ENCODE measurements around the gene SLC25A1. TPM values are rescaled to one million over a fixed set of nuclear protein-coding genes. Genes with fewer than 3 reads are reported as not detected.
A peak's percentile ranks its signal among the peaks of the same experiment; 100 is the strongest.

Gene SLC25A1
- total and polyA plus RNA-seq, 2 experiments from 2014 or later, result 141 to 242 TPM

DNA sequence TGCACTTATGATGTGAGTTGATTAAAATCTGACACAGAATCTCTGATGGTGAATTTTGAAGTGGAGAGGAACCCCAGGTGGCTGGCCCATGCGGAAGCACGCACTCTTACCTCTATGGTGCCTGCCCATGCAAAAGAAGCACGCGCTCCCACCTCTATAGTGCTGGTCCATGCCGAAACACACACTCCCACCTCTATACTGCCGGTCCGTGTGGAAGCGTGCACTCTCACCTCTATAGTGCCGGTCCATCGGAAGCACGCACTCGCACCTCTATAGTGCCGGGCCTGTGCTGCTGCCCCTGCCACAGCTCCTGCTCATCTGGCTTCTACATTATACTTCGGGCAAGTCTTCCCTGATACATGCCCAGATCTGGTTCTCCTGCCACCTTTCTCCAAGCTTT is 36.8 kb upstream of the SLC25A1 start:
- DNase-seq (ENCODE audit: low spot score) (no peak), ATAC-seq (no peak)
- Mint-ChIP-seq H3K36me3 (ENCODE audit: low read depth) (peaks cover 15% of the 10 kb centered on the region; the same call in 2 of the 3 replicates), H3K27me3 (ENCODE audit: insufficient read depth, low read depth, poor library complexity) (peaks cover 6% of the 10 kb centered on the region), H3K4me1 (peaks cover 55% of the 10 kb centered on the region), H3K27ac (peak overlapping the region; percentile 5; the same call in 1 of the 2 replicates), H3K9me3 (no peaks in the 10 kb centered on the region; the same call in 2 of the 3 replicates), H3K4me3 (no peak overlapping the region)
- Histone ChIP-seq H3K4me2 (no peak overlapping the region), H2AFZ (no peak overlapping the region), H3K27me3 (ENCODE audit: insufficient read depth) (no peaks in the 10 kb centered on the region), H3F3A (replicated peaks; ENCODE audit: low read depth) (no peaks in the 10 kb centered on the region), H3K27ac (ENCODE audit: low read depth) (no peak overlapping the region), H3K9me2 (ENCODE audit: insufficient read depth) (no peaks in the 10 kb centered on the region), H3K4me1 (ENCODE audit: insufficient read depth) (peaks cover 29% of the 10 kb centered on the region), H3K4me3 (no peak overlapping the region), H3K79me2 (replicated peaks; ENCODE audit: insufficient read depth) (no peaks in the 10 kb centered on the region), H3K36me3 (ENCODE audit: insufficient read depth) (no peaks in the 10 kb centered on the region), H4K20me1 (replicated peaks; ENCODE audit: insufficient read depth) (0 out of 2 replicates have a peak, but pooled peaks cover 3% of the 10 kb centered on the region)
- TF ChIP-seq, protein P1, sequence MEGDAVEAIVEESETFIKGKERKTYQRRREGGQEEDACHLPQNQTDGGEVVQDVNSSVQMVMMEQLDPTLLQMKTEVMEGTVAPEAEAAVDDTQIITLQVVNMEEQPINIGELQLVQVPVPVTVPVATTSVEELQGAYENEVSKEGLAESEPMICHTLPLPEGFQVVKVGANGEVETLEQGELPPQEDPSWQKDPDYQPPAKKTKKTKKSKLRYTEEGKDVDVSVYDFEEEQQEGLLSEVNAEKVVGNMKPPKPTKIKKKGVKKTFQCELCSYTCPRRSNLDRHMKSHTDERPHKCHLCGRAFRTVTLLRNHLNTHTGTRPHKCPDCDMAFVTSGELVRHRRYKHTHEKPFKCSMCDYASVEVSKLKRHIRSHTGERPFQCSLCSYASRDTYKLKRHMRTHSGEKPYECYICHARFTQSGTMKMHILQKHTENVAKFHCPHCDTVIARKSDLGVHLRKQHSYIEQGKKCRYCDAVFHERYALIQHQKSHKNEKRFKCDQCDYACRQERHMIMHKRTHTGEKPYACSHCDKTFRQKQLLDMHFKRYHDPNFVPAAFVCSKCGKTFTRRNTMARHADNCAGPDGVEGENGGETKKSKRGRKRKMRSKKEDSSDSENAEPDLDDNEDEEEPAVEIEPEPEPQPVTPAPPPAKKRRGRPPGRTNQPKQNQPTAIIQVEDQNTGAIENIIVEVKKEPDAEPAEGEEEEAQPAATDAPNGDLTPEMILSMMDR (conservative IDR thresholded peaks at IDR 0.05; ENCODE audit: low read depth in 2 of 2), result no peak
- no peak for TF ChIP-seq NANOG (IDR thresholded peaks at IDR 0.05; ENCODE audit: borderline replicate concordance)
- no peak for TF ChIP-seq ZNF331 (CRISPR knock-in tag; IDR thresholded peaks at IDR 0.05; ENCODE audit: low read depth)
- no peak for TF ChIP-seq EZH2 (IDR thresholded peaks at IDR 0.05; ENCODE audit: low read depth, unreplicated experiment)
- no peak for TF ChIP-seq STAT1 (IDR thresholded peaks at IDR 0.05; ENCODE audit: unreplicated experiment)
- no peak for TF ChIP-seq EZH2phosphoT487 (IDR thresholded peaks at IDR 0.05; ENCODE audit: unreplicated experiment)
- TF ChIP-seq ZNF114 (CRISPR knock-in tag; IDR thresholded peaks at IDR 0.05), result no peak
- TF ChIP-seq JUNB (IDR thresholded peaks at IDR 0.05; ENCODE audit: unreplicated experiment), result no peak
- TF ChIP-seq, protein P2, sequence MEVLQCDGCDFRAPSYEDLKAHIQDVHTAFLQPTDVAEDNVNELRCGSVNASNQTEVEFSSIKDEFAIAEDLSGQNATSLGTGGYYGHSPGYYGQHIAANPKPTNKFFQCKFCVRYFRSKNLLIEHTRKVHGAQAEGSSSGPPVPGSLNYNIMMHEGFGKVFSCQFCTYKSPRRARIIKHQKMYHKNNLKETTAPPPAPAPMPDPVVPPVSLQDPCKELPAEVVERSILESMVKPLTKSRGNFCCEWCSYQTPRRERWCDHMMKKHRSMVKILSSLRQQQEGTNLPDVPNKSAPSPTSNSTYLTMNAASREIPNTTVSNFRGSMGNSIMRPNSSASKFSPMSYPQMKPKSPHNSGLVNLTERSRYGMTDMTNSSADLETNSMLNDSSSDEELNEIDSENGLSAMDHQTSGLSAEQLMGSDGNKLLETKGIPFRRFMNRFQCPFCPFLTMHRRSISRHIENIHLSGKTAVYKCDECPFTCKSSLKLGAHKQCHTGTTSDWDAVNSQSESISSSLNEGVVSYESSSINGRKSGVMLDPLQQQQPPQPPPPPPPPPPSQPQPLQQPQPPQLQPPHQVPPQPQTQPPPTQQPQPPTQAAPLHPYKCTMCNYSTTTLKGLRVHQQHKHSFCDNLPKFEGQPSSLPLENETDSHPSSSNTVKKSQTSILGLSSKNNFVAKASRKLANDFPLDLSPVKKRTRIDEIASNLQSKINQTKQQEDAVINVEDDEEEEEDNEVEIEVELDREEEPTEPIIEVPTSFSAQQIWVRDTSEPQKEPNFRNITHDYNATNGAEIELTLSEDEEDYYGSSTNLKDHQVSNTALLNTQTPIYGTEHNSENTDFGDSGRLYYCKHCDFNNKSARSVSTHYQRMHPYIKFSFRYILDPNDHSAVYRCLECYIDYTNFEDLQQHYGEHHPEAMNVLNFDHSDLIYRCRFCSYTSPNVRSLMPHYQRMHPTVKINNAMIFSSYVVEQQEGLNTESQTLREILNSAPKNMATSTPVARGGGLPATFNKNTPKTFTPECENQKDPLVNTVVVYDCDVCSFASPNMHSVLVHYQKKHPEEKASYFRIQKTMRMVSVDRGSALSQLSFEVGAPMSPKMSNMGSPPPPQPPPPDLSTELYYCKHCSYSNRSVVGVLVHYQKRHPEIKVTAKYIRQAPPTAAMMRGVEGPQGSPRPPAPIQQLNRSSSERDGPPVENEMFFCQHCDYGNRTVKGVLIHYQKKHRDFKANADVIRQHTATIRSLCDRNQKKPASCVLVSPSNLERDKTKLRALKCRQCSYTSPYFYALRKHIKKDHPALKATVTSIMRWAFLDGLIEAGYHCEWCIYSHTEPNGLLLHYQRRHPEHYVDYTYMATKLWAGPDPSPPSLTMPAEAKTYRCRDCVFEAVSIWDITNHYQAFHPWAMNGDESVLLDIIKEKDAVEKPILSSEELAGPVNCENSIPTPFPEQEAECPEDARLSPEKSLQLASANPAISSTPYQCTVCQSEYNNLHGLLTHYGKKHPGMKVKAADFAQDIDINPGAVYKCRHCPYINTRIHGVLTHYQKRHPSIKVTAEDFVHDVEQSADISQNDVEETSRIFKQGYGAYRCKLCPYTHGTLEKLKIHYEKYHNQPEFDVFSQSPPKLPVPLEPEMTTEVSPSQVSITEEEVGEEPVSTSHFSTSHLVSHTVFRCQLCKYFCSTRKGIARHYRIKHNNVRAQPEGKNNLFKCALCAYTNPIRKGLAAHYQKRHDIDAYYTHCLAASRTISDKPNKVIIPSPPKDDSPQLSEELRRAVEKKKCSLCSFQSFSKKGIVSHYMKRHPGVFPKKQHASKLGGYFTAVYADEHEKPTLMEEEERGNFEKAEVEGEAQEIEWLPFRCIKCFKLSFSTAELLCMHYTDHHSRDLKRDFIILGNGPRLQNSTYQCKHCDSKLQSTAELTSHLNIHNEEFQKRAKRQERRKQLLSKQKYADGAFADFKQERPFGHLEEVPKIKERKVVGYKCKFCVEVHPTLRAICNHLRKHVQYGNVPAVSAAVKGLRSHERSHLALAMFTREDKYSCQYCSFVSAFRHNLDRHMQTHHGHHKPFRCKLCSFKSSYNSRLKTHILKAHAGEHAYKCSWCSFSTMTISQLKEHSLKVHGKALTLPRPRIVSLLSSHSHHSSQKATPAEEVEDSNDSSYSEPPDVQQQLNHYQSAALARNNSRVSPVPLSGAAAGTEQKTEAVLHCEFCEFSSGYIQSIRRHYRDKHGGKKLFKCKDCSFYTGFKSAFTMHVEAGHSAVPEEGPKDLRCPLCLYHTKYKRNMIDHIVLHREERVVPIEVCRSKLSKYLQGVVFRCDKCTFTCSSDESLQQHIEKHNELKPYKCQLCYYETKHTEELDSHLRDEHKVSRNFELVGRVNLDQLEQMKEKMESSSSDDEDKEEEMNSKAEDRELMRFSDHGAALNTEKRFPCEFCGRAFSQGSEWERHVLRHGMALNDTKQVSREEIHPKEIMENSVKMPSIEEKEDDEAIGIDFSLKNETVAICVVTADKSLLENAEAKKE (CRISPR knock-in tag; IDR thresholded peaks at IDR 0.05), result no peak

Measured in GM23338 (cell line).